Activated CD4-positive, alpha-beta T cell treated with anti-CD3 and anti-CD28 coated beads for 4 hours (primary cell): ENCODE measurements around the gene B4GALT4.
"Not testable (repeated sequence)": the region's sequence is repeated elsewhere in the genome, so short reads cannot be mapped to it uniquely, and the experiment has no call there.

Source experiments
- DNase-seq, 2 donors: peaks; one replicate each; pipeline ENCODE4 v3.0.0-alpha.2; 2020

Gene B4GALT4

GRCh38 chr3:119195151-119195476 lies 45.6 kb downstream of the B4GALT4 start:
- DNase-seq = no peak

GRCh38 chr3:119194237-119195150 lies 46.2 kb downstream of the B4GALT4 start:
- no peak for DNase-seq

- no peak for DNase-seq
Observed at GRCh38 chr3:119191800-119192199, 48.9 kb downstream of the B4GALT4 start.

- DNase-seq = no peak
Observed at GRCh38 chr3:119187266-119187665, 53.4 kb downstream of the B4GALT4 start.

- DNase-seq = no peak
Observed at GRCh38 chr3:119184796-119185570, 55.7 kb downstream of the B4GALT4 start.

- no peak for DNase-seq
Observed at GRCh38 chr3:119184111-119184510, 56.6 kb downstream of the B4GALT4 start.

GRCh38 chr3:119181765-119182164 lies 58.9 kb downstream of the B4GALT4 start:
- DNase-seq = no peak

- DNase-seq = no peak
Observed at GRCh38 chr3:119177321-119177720, 63.4 kb downstream of the B4GALT4 start.

- no peak for DNase-seq
Observed at GRCh38 chr3:119176778-119177177, 63.9 kb downstream of the B4GALT4 start.

GRCh38 chr3:119175872-119176756 lies 64.6 kb downstream of the B4GALT4 start:
- no peak for DNase-seq

GRCh38 chr3:119173325-119173724 lies 67.4 kb downstream of the B4GALT4 start, which contains the start of gene UPK1B:
TSS of gene UPK1B (plus strand) at chr3:119173598. CDS start at chr3:119186742, 13,144 bp downstream.
- DNase-seq = no peak

GRCh38 chr3:119170821-119171220 lies 69.9 kb downstream of the B4GALT4 start:
- DNase-seq = no peak

- not testable (repeated sequence) for DNase-seq
Observed at GRCh38 chr3:119164745-119165144, 75.9 kb downstream of the B4GALT4 start.
